ENCODE results near the gene TENM4. TPM values are rescaled to one million over a fixed set of nuclear protein-coding genes. Genes with fewer than 3 reads are reported as not detected.

The TENM4 gene
- total RNA-seq, 1 experiment from 2014 or later = 0.39 TPM

- no peak overlapping the region for H3K27ac ChIP-seq (ENCODE audit: low read length)
- ATAC-seq = no peak
- ChIA-PET POLR2A (no interaction called here), CTCF (no interaction called here)
- intact Hi-C loops (cut with micrococcal nuclease; ENCODE audit: unreplicated experiment) (no loop called here), in situ Hi-C loops (cut with HindIII; ENCODE audit: low pct_unique_long_range_greater_than_20kb, low sequenced_read_pairs) (no loop called here)
- H3K4me1 ChIP-seq (ENCODE audit: control insufficient read depth, insufficient read depth, low read length) = no peaks in the 10 kb centered on the region
- no TSS peak for BruUV-seq (replicated peaks)
- no peak for DNase-seq (ENCODE audit: low read depth, low spot score)
- H3K4me3 ChIP-seq (ENCODE audit: low read depth in 2 of 2, low read length in 2 of 2) = no peak overlapping the region
- 0 out of 2 replicates have a peak, but pooled peaks cover 2% of the 10 kb centered on the region for H3K27me3 ChIP-seq (ENCODE audit: control insufficient read depth, insufficient read depth, low read length)
- no peaks in the 10 kb centered on the region for H3K36me3 ChIP-seq (ENCODE audit: control insufficient read depth, insufficient read depth, low read length)
- no peak for TF ChIP-seq TCF7L2 (IDR thresholded peaks at IDR 0.05; ENCODE audit: low read depth, low read length)
- TF ChIP-seq SIN3A (IDR thresholded peaks at IDR 0.05; ENCODE audit: borderline replicate concordance, insufficient read depth, low read depth, low read length) = no peak
- TF ChIP-seq POLR2AphosphoS5 (IDR thresholded peaks at IDR 0.05; ENCODE audit: low read depth, low read length) = no peak
- H3K9me3 ChIP-seq (ENCODE audit: control insufficient read depth, insufficient read depth, low read depth, low read length) = no peaks in the 10 kb centered on the region
Measured at GRCh38 chr11:79185351-79185750, 255.5 kb downstream of the TENM4 start.

DNA sequence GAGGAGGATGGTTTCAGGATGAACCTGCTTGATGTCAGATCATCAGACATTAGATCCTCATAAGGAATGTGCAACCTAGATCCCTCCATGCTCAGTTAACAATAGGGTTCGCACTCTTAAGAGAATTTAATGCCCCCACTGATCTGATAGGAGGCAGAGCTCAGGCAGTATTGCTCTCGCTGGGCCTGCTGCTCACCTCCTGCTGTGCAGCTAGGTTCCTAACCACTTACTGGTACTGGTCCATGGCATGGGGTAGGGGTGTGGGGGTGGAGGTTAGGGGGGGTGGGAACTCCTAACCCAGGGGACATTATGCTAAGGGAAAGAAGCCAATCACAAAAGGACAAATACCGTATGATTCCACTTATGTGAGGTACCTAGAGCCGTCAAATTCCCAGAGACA lies 256.5 kb downstream of the TENM4 start:
- Histone ChIP-seq H3K9me3 (ENCODE audit: control insufficient read depth, insufficient read depth, low read depth, low read length) (no peaks in the 10 kb centered on the region), H3K27me3 (ENCODE audit: control insufficient read depth, insufficient read depth, low read length) (0 out of 2 replicates have a peak, but pooled peaks cover 2% of the 10 kb centered on the region), H3K27ac (ENCODE audit: low read length) (no peak overlapping the region), H3K36me3 (ENCODE audit: control insufficient read depth, insufficient read depth, low read length) (no peaks in the 10 kb centered on the region), H3K4me1 (ENCODE audit: control insufficient read depth, insufficient read depth, low read length) (no peaks in the 10 kb centered on the region), H3K4me3 (ENCODE audit: low read depth in 2 of 2, low read length in 2 of 2) (no peak overlapping the region)
- no TSS peak for BruUV-seq (replicated peaks)
- intact Hi-C loops (cut with micrococcal nuclease; ENCODE audit: unreplicated experiment) = no loop called here
- ChIA-PET POLR2A (no interaction called here), CTCF (no interaction called here)
- DNase-seq (ENCODE audit: low read depth, low spot score) = no peak
- TF ChIP-seq, protein P1, sequence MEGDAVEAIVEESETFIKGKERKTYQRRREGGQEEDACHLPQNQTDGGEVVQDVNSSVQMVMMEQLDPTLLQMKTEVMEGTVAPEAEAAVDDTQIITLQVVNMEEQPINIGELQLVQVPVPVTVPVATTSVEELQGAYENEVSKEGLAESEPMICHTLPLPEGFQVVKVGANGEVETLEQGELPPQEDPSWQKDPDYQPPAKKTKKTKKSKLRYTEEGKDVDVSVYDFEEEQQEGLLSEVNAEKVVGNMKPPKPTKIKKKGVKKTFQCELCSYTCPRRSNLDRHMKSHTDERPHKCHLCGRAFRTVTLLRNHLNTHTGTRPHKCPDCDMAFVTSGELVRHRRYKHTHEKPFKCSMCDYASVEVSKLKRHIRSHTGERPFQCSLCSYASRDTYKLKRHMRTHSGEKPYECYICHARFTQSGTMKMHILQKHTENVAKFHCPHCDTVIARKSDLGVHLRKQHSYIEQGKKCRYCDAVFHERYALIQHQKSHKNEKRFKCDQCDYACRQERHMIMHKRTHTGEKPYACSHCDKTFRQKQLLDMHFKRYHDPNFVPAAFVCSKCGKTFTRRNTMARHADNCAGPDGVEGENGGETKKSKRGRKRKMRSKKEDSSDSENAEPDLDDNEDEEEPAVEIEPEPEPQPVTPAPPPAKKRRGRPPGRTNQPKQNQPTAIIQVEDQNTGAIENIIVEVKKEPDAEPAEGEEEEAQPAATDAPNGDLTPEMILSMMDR (IDR thresholded peaks at IDR 0.05) = no peak
- TF ChIP-seq POLR2AphosphoS5 (IDR thresholded peaks at IDR 0.05; ENCODE audit: low read depth, low read length) = no peak
- no peak for TF ChIP-seq TCF7L2 (IDR thresholded peaks at IDR 0.05; ENCODE audit: low read depth, low read length)
- no peak for TF ChIP-seq REST (IDR thresholded peaks at IDR 0.05; ENCODE audit: insufficient read depth in 1 of 2, low read depth in 2 of 2, low read length in 1 of 2)
- TF ChIP-seq SIN3A (IDR thresholded peaks at IDR 0.05; ENCODE audit: borderline replicate concordance, insufficient read depth, low read depth, low read length) = no peak
- ATAC-seq = no peak
- in situ Hi-C loops (cut with HindIII; ENCODE audit: low pct_unique_long_range_greater_than_20kb, low sequenced_read_pairs) = no loop called here

- H3K27ac ChIP-seq (ENCODE audit: low read length) = no peak overlapping the region
- H3K27me3 ChIP-seq (ENCODE audit: control insufficient read depth, insufficient read depth, low read length) = 0 out of 2 replicates have a peak, but pooled peaks cover 2% of the 10 kb centered on the region
- BruUV-seq (replicated peaks) = no TSS peak
- ChIA-PET POLR2A (no interaction called here), CTCF (no interaction called here)
- TF ChIP-seq SIN3A (IDR thresholded peaks at IDR 0.05; ENCODE audit: borderline replicate concordance, insufficient read depth, low read depth, low read length) = no peak
- no peak for TF ChIP-seq TCF7L2 (IDR thresholded peaks at IDR 0.05; ENCODE audit: low read depth, low read length)
- no peak for TF ChIP-seq REST (IDR thresholded peaks at IDR 0.05; ENCODE audit: insufficient read depth in 1 of 2, low read depth in 2 of 2, low read length in 1 of 2)
- no peak for TF ChIP-seq POLR2AphosphoS5 (IDR thresholded peaks at IDR 0.05; ENCODE audit: low read depth, low read length)
- TF ChIP-seq, protein P1 (IDR thresholded peaks at IDR 0.05) = no peak
- no peaks in the 10 kb centered on the region for H3K9me3 ChIP-seq (ENCODE audit: control insufficient read depth, insufficient read depth, low read depth, low read length)
- no peak overlapping the region for H3K4me3 ChIP-seq (ENCODE audit: low read depth in 2 of 2, low read length in 2 of 2)
- ATAC-seq (no peak), DNase-seq (ENCODE audit: low read depth, low spot score) (no peak)
- H3K36me3 ChIP-seq (ENCODE audit: control insufficient read depth, insufficient read depth, low read length) = no peaks in the 10 kb centered on the region
- in situ Hi-C loops (cut with HindIII; ENCODE audit: low pct_unique_long_range_greater_than_20kb, low sequenced_read_pairs) (no loop called here), intact Hi-C loops (cut with micrococcal nuclease; ENCODE audit: unreplicated experiment) (no loop called here)
- no peaks in the 10 kb centered on the region for H3K4me1 ChIP-seq (ENCODE audit: control insufficient read depth, insufficient read depth, low read length)
Measured at GRCh38 chr11:79182794-79183193, 258.0 kb downstream of the TENM4 start.
